ENCODE data around the gene ANKS1B. TPM values are rescaled to one million over a fixed set of nuclear protein-coding genes. Genes with fewer than 3 reads are reported as not detected.

The ANKS1B gene
- polyA plus RNA-seq, 3 donors, result not detected

DNA sequence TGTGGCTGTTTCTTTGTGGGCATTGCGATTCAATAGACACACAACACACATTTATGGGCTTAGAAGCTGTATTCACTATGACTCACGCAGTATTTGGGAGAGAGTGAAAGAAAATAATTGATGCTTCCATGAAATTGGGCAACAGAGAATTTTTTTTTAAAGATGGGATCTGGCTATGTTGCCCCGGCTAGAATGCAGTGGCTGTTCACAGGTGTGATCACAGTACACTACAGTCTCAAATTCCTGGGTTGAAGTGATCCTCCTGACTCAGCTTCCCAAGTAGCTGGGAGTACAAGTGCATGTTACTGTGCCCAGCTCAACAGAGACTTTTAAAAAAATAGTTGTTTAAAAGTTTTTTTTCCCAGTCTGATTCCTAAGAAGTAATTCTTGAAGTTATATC lies 1193.3 kb downstream of the ANKS1B start:
- H3K4me3 ChIP-seq (replicated peaks in 1 of 3; ENCODE audit: low read depth in 2 of 3, low read length in 3 of 3), result no peak overlapping the region
- H3K27ac ChIP-seq (ENCODE audit: low read depth in 1 of 2, low read length in 2 of 2), result no peak overlapping the region
- WGBS (ENCODE audit: insufficient coverage), result no CpG with 5 or more reads among the region's 3 CpGs
- no peaks in the 10 kb centered on the region for H4K20me1 ChIP-seq (ENCODE audit: insufficient read depth, low read length)
- no peak for DNase-seq
- intact Hi-C loops (cut with micrococcal nuclease), result no loop called here
- no peak overlapping the region for H2AFZ ChIP-seq (ENCODE audit: insufficient read depth, low read depth, low read length, poor library complexity, severe bottlenecking)
- H3K36me3 ChIP-seq (replicated peaks in 1 of 2; ENCODE audit: control insufficient read depth in 1 of 2, insufficient read depth in 2 of 2, low read length in 2 of 2), result no peaks in the 10 kb centered on the region
- no peaks in the 10 kb centered on the region for H3K79me2 ChIP-seq (ENCODE audit: insufficient read depth, low read length)
- Mint-ChIP-seq H3K4me1 (no peaks in the 10 kb centered on the region), H3K36me3 (no peaks in the 10 kb centered on the region), H3K9me3 (no peaks in the 10 kb centered on the region), H3K27me3 (ENCODE audit: low read depth in 3 of 3) (peaks cover 0 to 22% (median 8%) of the 10 kb centered on the region in 3 donors), H3K4me3 (no peak overlapping the region), H3K27ac (no peak overlapping the region)
- no peaks in the 10 kb centered on the region for H3K27me3 ChIP-seq (ENCODE audit: control insufficient read depth in 2 of 2, insufficient read depth in 2 of 2, low read length in 2 of 2)
- no peaks in the 10 kb centered on the region for H3K4me1 ChIP-seq (ENCODE audit: control insufficient read depth in 1 of 2, insufficient read depth in 2 of 2, low read length in 2 of 2)
- no peak for TF ChIP-seq CTCF (IDR thresholded peaks at IDR 0.05)
- no peak overlapping the region for H3K9ac ChIP-seq (ENCODE audit: insufficient read depth, low read length, poor library complexity, severe bottlenecking)
- H3K4me2 ChIP-seq (replicated peaks; ENCODE audit: extremely low read depth, low read length, poor library complexity, severe bottlenecking), result no peak overlapping the region
- no peaks in the 10 kb centered on the region for H3K9me3 ChIP-seq (replicated peaks in 1 of 2; ENCODE audit: control insufficient read depth in 1 of 2, insufficient read depth in 1 of 2, low read length in 2 of 2)

DNA sequence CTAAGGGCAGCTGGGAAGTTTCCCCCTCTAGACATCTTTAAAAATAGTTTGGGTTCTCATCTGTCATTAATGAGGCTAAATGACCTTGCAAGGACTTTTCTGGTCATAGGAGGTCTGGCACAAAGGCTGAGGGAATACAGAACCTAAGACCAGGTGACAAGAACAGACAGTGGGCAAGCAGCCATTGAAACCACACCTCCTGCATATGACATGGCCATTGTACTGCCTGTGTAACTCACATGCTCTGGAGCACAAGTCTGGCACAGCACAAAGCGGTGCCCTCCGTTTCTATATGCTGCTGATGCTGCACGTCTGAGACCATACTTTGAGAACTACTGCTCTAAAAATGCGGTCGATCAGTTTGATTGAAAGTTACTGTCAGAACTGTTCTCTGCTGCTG lies 1196.3 kb downstream of the ANKS1B start:
- Histone ChIP-seq H3K79me2 (ENCODE audit: insufficient read depth, low read length) (no peaks in the 10 kb centered on the region), H2AFZ (ENCODE audit: insufficient read depth, low read depth, low read length, poor library complexity, severe bottlenecking) (no peak overlapping the region), H3K4me1 (ENCODE audit: control insufficient read depth in 1 of 2, insufficient read depth in 2 of 2, low read length in 2 of 2) (no peaks in the 10 kb centered on the region), H3K4me2 (replicated peaks; ENCODE audit: extremely low read depth, low read length, poor library complexity, severe bottlenecking) (no peak overlapping the region), H3K9ac (ENCODE audit: insufficient read depth, low read length, poor library complexity, severe bottlenecking) (no peak overlapping the region), H4K20me1 (ENCODE audit: insufficient read depth, low read length) (no peaks in the 10 kb centered on the region), H3K4me3 (replicated peaks in 1 of 3; ENCODE audit: low read depth in 2 of 3, low read length in 3 of 3) (no peak overlapping the region), H3K27me3 (ENCODE audit: control insufficient read depth in 2 of 2, insufficient read depth in 2 of 2, low read length in 2 of 2) (no peaks in the 10 kb centered on the region), H3K27ac (ENCODE audit: low read depth in 1 of 2, low read length in 2 of 2) (no peak overlapping the region), H3K9me3 (replicated peaks in 1 of 2; ENCODE audit: control insufficient read depth in 1 of 2, insufficient read depth in 1 of 2, low read length in 2 of 2) (no peaks in the 10 kb centered on the region), H3K36me3 (replicated peaks in 1 of 2; ENCODE audit: control insufficient read depth in 1 of 2, insufficient read depth in 2 of 2, low read length in 2 of 2) (no peaks in the 10 kb centered on the region)
- DNase-seq, result no peak
- no peak for TF ChIP-seq CTCF (IDR thresholded peaks at IDR 0.05)
- Mint-ChIP-seq H3K4me3 (no peak overlapping the region), H3K36me3 (no peaks in the 10 kb centered on the region), H3K4me1 (no peaks in the 10 kb centered on the region), H3K27ac (no peak overlapping the region), H3K9me3 (peaks cover 0 to 5% (median 0%) of the 10 kb centered on the region in 7 donors), H3K27me3 (ENCODE audit: low read depth in 3 of 3) (peaks cover 2 to 21% (median 11%) of the 10 kb centered on the region in 3 donors)
- intact Hi-C loops (cut with micrococcal nuclease), result no loop called here
- 92% methylated on average over 5 of the region's 5 CpGs for WGBS (ENCODE audit: insufficient coverage)

All from CD14-positive monocyte (primary cell).